ENCODE measurements around the gene CTNNA3.

Gene CTNNA3

GRCh38 chr10:67612577-67613537 is 83.1 kb downstream of the CTNNA3 start:
- no peak overlapping the region for H3K27ac ChIP-seq
- no peaks in the 10 kb centered on the region for H3K4me1 ChIP-seq (ENCODE audit: control insufficient read depth in 1 of 2, insufficient read depth in 1 of 2, low read depth in 1 of 2, low read length in 1 of 2)
- no peaks in the 10 kb centered on the region for H3K27me3 ChIP-seq
- H3K9me3 ChIP-seq, result no peaks in the 10 kb centered on the region
- H3K4me3 ChIP-seq (ENCODE audit: low read depth in 1 of 2, low read length in 1 of 2), result no peak overlapping the region
- H3K36me3 ChIP-seq, result no peaks in the 10 kb centered on the region
- TF ChIP-seq, protein P1, sequence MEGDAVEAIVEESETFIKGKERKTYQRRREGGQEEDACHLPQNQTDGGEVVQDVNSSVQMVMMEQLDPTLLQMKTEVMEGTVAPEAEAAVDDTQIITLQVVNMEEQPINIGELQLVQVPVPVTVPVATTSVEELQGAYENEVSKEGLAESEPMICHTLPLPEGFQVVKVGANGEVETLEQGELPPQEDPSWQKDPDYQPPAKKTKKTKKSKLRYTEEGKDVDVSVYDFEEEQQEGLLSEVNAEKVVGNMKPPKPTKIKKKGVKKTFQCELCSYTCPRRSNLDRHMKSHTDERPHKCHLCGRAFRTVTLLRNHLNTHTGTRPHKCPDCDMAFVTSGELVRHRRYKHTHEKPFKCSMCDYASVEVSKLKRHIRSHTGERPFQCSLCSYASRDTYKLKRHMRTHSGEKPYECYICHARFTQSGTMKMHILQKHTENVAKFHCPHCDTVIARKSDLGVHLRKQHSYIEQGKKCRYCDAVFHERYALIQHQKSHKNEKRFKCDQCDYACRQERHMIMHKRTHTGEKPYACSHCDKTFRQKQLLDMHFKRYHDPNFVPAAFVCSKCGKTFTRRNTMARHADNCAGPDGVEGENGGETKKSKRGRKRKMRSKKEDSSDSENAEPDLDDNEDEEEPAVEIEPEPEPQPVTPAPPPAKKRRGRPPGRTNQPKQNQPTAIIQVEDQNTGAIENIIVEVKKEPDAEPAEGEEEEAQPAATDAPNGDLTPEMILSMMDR (IDR thresholded peaks at IDR 0.05), result no peak

GRCh38 chr10:67612176-67612575 is 83.8 kb downstream of the CTNNA3 start:
- Histone ChIP-seq H3K9me3 (no peaks in the 10 kb centered on the region), H3K36me3 (no peaks in the 10 kb centered on the region), H3K27me3 (no peaks in the 10 kb centered on the region), H3K27ac (no peak overlapping the region), H3K4me1 (ENCODE audit: control insufficient read depth in 1 of 2, insufficient read depth in 1 of 2, low read depth in 1 of 2, low read length in 1 of 2) (no peaks in the 10 kb centered on the region), H3K4me3 (ENCODE audit: low read depth in 1 of 2, low read length in 1 of 2) (no peak overlapping the region)
- TF ChIP-seq, protein P1 (IDR thresholded peaks at IDR 0.05), result no peak

DNA sequence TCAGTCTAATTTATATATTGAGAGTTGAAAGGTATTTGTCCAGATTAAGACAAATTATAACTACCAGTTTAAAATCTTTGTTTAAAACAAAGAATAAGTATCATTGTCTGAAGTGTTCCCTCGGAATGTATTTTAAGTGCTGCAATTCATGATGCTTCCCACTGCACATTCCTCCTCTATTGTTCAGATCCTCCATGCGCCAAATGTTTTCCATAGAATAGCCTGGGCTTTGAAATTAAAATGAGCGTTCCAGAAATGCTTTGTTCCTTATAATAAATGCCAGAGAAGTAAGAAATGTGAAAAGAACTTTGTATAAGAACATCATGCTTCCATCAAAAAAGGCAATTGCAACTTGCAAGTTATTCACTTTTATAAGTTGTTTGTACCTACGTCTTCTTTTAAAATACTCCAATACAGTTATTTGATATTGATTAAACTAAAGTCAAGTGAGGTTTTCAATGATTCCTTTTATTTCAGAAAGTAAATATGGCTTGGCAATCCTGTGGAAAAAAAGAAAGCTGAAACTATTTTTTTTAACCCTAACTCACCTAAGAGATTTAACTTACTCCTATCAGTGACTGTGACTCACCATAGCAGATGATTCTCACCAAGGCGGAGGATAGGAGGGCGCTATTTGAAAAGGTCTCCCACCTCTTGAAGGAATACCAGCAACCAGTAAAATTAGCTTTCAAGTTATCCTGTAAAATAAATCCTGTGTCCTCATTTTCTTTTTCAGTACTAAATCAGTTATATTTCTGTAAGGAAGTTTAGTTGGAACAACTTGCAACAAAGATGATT is 85.8 kb downstream of the CTNNA3 start:
- H3K36me3 ChIP-seq, result no peaks in the 10 kb centered on the region
- no peaks in the 10 kb centered on the region for H3K4me1 ChIP-seq (ENCODE audit: control insufficient read depth in 1 of 2, insufficient read depth in 1 of 2, low read depth in 1 of 2, low read length in 1 of 2)
- no peaks in the 10 kb centered on the region for H3K9me3 ChIP-seq
- H3K27ac ChIP-seq, result no peak overlapping the region
- no peaks in the 10 kb centered on the region for H3K27me3 ChIP-seq
- TF ChIP-seq, protein P1 (IDR thresholded peaks at IDR 0.05), result no peak
- H3K4me3 ChIP-seq (ENCODE audit: low read depth in 1 of 2, low read length in 1 of 2), result no peak overlapping the region

DNA sequence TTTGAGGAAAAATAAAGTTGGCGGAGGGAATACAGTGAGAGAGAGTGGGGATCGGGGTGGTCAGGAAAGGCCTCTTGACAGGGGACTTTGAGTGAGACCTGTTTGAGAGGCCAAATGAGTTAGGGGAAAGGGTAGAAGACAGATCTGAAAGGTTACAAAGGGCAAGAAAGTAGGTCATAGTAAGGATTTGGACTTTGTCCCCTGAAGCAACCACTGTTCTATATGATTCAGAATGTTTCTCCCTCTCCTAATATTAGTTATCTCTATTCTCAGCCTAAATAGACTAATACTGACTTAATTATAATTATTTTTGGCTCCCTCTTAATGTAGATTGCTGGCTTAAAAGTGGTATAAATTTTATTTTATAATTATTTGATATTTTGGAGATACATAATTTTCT is 88.0 kb downstream of the CTNNA3 start:
- no peaks in the 10 kb centered on the region for H3K36me3 ChIP-seq
- H3K4me1 ChIP-seq (ENCODE audit: control insufficient read depth in 1 of 2, insufficient read depth in 1 of 2, low read depth in 1 of 2, low read length in 1 of 2), result no peaks in the 10 kb centered on the region
- no peaks in the 10 kb centered on the region for H3K9me3 ChIP-seq
- no peak overlapping the region for H3K27ac ChIP-seq
- no peaks in the 10 kb centered on the region for H3K27me3 ChIP-seq
- H3K4me3 ChIP-seq (ENCODE audit: low read depth in 1 of 2, low read length in 1 of 2), result no peak overlapping the region
- TF ChIP-seq, protein P1 (IDR thresholded peaks at IDR 0.05), result no peak

DNA sequence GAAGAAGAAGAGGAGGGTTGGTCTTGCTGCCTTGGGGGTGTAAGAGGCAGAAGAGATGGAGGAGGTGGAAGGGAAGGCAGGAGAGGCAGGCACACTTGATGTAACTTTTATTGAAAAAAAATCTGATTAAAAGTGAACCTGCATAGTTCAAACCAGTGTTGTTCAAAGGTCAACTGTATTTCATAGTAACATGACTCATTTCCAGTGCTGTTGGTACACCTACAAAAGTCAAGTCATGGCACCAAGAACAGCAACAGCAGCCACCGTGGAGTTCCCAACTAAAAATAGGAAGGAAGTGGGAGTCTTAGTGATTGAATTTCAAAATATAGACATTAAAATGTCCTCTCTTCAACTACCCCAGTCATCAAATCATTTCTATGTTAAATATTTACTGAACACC is 88.5 kb downstream of the CTNNA3 start:
- no peaks in the 10 kb centered on the region for H3K4me1 ChIP-seq (ENCODE audit: control insufficient read depth in 1 of 2, insufficient read depth in 1 of 2, low read depth in 1 of 2, low read length in 1 of 2)
- no peaks in the 10 kb centered on the region for H3K27me3 ChIP-seq
- no peaks in the 10 kb centered on the region for H3K36me3 ChIP-seq
- H3K27ac ChIP-seq, result no peak overlapping the region
- no peak overlapping the region for H3K4me3 ChIP-seq (ENCODE audit: low read depth in 1 of 2, low read length in 1 of 2)
- TF ChIP-seq, protein P1 (IDR thresholded peaks at IDR 0.05), result no peak
- H3K9me3 ChIP-seq, result no peaks in the 10 kb centered on the region
